CD14-positive monocyte (primary cell): Measurements from ENCODE around the gene UGT1A10. TPM values are rescaled to one million over a fixed set of nuclear protein-coding genes. Genes with fewer than 3 reads are reported as not detected.

Source experiments
- DNase-seq, 3 donors: peaks; one replicate each; pipeline ENCODE4 v3.0.0-alpha.2; 2011 to 2022
- H2AFZ ChIP-seq: 2 replicates; pipeline ENCODE4 v1.6.0; 2012; ENCODE audit warnings: mild to moderate bottlenecking, low read depth, low read length, inconsistent platforms; ENCODE audit not compliant: insufficient read depth, poor library complexity, severe bottlenecking
- H3K27ac ChIP-seq, 2 donors: 1 replicate in 1 of 2; 2 replicates in 1 of 2; pipeline ENCODE4 v1.5.1; 2012 to 2013; ENCODE audit warnings: low read length in 2 of 2, control low read depth in 1 of 2, inconsistent platforms in 1 of 2, low read depth in 1 of 2, mild to moderate bottlenecking in 1 of 2
- H3K27me3 ChIP-seq, 2 donors: one replicate each; pipeline versions ENCODE4 v1.6.0 to v1.6.1; 2011 to 2013; ENCODE audit warnings: low read length in 2 of 2; ENCODE audit not compliant: control insufficient read depth in 2 of 2, insufficient read depth in 2 of 2
- H3K36me3 ChIP-seq, 2 donors: replicated peaks in 1 of 2; 1 replicate in 1 of 2; 2 replicates in 1 of 2; pipeline versions ENCODE4 v1.5.1 to v1.6.1; 2012 to 2013; ENCODE audit warnings: low read length in 2 of 2, control low read depth in 1 of 2, inconsistent platforms in 1 of 2, mild to moderate bottlenecking in 1 of 2; ENCODE audit not compliant: insufficient read depth in 2 of 2, control insufficient read depth in 1 of 2
- H3K4me1 ChIP-seq, 2 donors: 1 replicate in 1 of 2; 2 replicates in 1 of 2; pipeline versions ENCODE4 v1.5.1 to v1.6.1; 2012 to 2013; ENCODE audit warnings: low read length in 2 of 2, control low read depth in 1 of 2, inconsistent platforms in 1 of 2, mild to moderate bottlenecking in 1 of 2, moderate library complexity in 1 of 2; ENCODE audit not compliant: insufficient read depth in 2 of 2, control insufficient read depth in 1 of 2
- H3K4me2 ChIP-seq: replicated peaks from 2 replicates; pipeline ENCODE3; 2012; ENCODE audit warnings: low read length, moderate library complexity, mild to moderate bottlenecking; ENCODE audit not compliant: poor library complexity, severe bottlenecking; ENCODE audit errors: extremely low read depth
- H3K4me3 ChIP-seq, 3 experiments: fragments of 200-600 bp in 1 of 3; sonication (generic) in 1 of 3; replicated peaks in 1 of 3; 1 replicate in 2 of 3; 2 replicates in 1 of 3; pipeline ENCODE4 v1.5.1; 2011 to 2013; ENCODE audit warnings: low read length in 3 of 3, mild to moderate bottlenecking in 3 of 3, control low read depth in 2 of 3, low read depth in 2 of 3, inconsistent platforms in 1 of 3, moderate library complexity in 1 of 3
- H3K79me2 ChIP-seq: 2 replicates; pipeline ENCODE4 v1.6.0; 2012; ENCODE audit warnings: mild to moderate bottlenecking, control low read depth, inconsistent platforms, low read length, moderate library complexity; ENCODE audit not compliant: insufficient read depth
- H3K9ac ChIP-seq: 2 replicates; pipeline ENCODE4 v1.6.0; 2017; ENCODE audit warnings: low read length, mild to moderate bottlenecking; ENCODE audit not compliant: insufficient read depth, poor library complexity, severe bottlenecking
- H3K9me3 ChIP-seq, 2 donors: replicated peaks in 1 of 2; 1 replicate in 1 of 2; 2 replicates in 1 of 2; pipeline versions ENCODE4 v1.5.1 to v1.6.1; 2012 to 2013; ENCODE audit warnings: low read length in 2 of 2, control low read depth in 1 of 2; ENCODE audit not compliant: control insufficient read depth in 1 of 2, insufficient read depth in 1 of 2
- H4K20me1 ChIP-seq: 2 replicates; pipeline ENCODE4 v1.6.0; 2012; ENCODE audit warnings: mild to moderate bottlenecking, low read length, control low read depth, moderate library complexity; ENCODE audit not compliant: insufficient read depth
- H3K27ac Mint-ChIP-seq, 7 donors: one replicate each; pipeline ENCODE4 v1.8.0; 2020; ENCODE audit warnings: mild to moderate bottlenecking in 7 of 7, mixed read lengths in 7 of 7, moderate library complexity in 6 of 7, inconsistent platforms in 2 of 7
- H3K27me3 Mint-ChIP-seq, 3 donors: one replicate each; pipeline ENCODE4 v1.8.0; 2021 to 2022; ENCODE audit warnings: low read depth in 3 of 3, mild to moderate bottlenecking in 3 of 3, mixed read lengths in 3 of 3, moderate library complexity in 3 of 3, inconsistent platforms in 1 of 3
- H3K36me3 Mint-ChIP-seq, 2 donors: one replicate each; pipeline ENCODE4 v1.8.0; 2020; ENCODE audit warnings: mixed read lengths in 2 of 2, inconsistent platforms in 1 of 2, mild to moderate bottlenecking in 1 of 2
- H3K4me1 Mint-ChIP-seq: one replicate; pipeline ENCODE4 v1.8.0; 2020; ENCODE audit warnings: mild to moderate bottlenecking, mixed read lengths
- H3K4me3 Mint-ChIP-seq, 2 donors: one replicate each; pipeline ENCODE4 v1.8.0; 2020; ENCODE audit warnings: mild to moderate bottlenecking in 2 of 2, mixed read lengths in 2 of 2, moderate library complexity in 1 of 2
- H3K9me3 Mint-ChIP-seq, 7 donors: one replicate each; pipeline ENCODE4 v1.8.0; 2020 to 2022; ENCODE audit warnings: mixed read lengths in 7 of 7, mild to moderate bottlenecking in 6 of 7, moderate library complexity in 6 of 7, inconsistent platforms in 2 of 7
- WGBS: methylation state at CpG from one replicate; pipeline ENCODE4 v1.1.5; 2013; ENCODE audit warnings: missing lambda C conversion rate; ENCODE audit not compliant: insufficient coverage; 5-methylcytosine and 5-hydroxymethylcytosine counted together
- intact Hi-C, 2 donors: fragments of 100-400 bp; cut with micrococcal nuclease; formaldehyde crosslinking; loops; one replicate each; pipeline versions ENCODE4 v1.15.0 to v1.15.1; 2023
- polyA plus RNA-seq, 3 donors: library from polyadenylated mRNA; depleted of rRNA in 1 of 3; unstranded in 2 of 3; stranded (reverse) in 1 of 3; fragments of 300-500 nt in 2 of 3; fragments of >200 nt in 1 of 3; fragmentation: Illumina TruSeq in 2 of 3; gene quantifications; 1 replicate in 2 of 3; 2 replicates in 1 of 3; pipeline ENCODE4 v1.2.3, GENCODE V29; 2012 to 2021
- TF ChIP-seq, protein P1 (sequence below): fragments of 200-600 bp; IDR thresholded peaks from one replicate; pipeline ENCODE4 v1.8.0; 2022; ENCODE audit warnings: antibody characterized with exemption, mild to moderate bottlenecking

UGT1A10 gene
- polyA plus RNA-seq, 3 donors = not detected

DNA sequence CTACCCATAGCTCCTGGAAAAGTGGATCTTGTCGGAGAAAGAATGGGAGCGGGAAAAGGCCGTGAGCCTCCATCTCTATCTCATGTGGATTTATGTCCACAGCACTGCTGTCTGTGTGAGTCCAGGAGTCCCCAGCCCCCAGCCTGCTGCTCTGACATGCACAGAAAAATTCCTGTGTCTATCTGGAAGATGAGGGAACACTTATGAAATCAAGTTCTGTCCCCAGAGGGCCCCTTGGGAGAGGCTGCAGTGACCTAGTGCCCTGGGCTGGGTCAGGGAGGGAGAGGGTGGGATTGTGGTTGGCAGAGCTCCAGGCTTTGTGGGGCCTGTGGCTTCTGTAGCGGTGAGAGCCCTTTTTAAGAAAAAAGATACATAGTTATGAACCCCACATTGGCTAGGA lies 180.5 kb downstream of the UGT1A10 start:
- no peaks in the 10 kb centered on the region for H4K20me1 ChIP-seq
- no peak overlapping the region for H3K4me3 Mint-ChIP-seq
- intact Hi-C loops = no loop called here
- H3K27me3 ChIP-seq = no peaks in the 10 kb centered on the region
- H3K4me1 Mint-ChIP-seq = no peaks in the 10 kb centered on the region
- H3K9me3 ChIP-seq = no peaks in the 10 kb centered on the region
- no peaks in the 10 kb centered on the region for H3K4me1 ChIP-seq
- TF ChIP-seq, protein P1, sequence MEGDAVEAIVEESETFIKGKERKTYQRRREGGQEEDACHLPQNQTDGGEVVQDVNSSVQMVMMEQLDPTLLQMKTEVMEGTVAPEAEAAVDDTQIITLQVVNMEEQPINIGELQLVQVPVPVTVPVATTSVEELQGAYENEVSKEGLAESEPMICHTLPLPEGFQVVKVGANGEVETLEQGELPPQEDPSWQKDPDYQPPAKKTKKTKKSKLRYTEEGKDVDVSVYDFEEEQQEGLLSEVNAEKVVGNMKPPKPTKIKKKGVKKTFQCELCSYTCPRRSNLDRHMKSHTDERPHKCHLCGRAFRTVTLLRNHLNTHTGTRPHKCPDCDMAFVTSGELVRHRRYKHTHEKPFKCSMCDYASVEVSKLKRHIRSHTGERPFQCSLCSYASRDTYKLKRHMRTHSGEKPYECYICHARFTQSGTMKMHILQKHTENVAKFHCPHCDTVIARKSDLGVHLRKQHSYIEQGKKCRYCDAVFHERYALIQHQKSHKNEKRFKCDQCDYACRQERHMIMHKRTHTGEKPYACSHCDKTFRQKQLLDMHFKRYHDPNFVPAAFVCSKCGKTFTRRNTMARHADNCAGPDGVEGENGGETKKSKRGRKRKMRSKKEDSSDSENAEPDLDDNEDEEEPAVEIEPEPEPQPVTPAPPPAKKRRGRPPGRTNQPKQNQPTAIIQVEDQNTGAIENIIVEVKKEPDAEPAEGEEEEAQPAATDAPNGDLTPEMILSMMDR = no peak
- no peaks in the 10 kb centered on the region for H3K36me3 Mint-ChIP-seq
- H3K27ac ChIP-seq = no peak overlapping the region
- no peak overlapping the region for H3K4me2 ChIP-seq
- WGBS = 93% methylated on average over 3 of the region's 4 CpGs
- no peak for DNase-seq
- H3K79me2 ChIP-seq = no peaks in the 10 kb centered on the region
- H3K27ac Mint-ChIP-seq = no peak overlapping the region
- no peaks in the 10 kb centered on the region for H3K36me3 ChIP-seq
- H3K27me3 Mint-ChIP-seq = peaks cover 2 to 9% (median 7%) of the 10 kb centered on the region in 3 donors
- H2AFZ ChIP-seq = no peak overlapping the region
- H3K9ac ChIP-seq = no peak overlapping the region
- H3K9me3 Mint-ChIP-seq = peaks cover 0 to 5% (median 0%) of the 10 kb centered on the region in 7 donors
- H3K4me3 ChIP-seq = no peak overlapping the region

DNA sequence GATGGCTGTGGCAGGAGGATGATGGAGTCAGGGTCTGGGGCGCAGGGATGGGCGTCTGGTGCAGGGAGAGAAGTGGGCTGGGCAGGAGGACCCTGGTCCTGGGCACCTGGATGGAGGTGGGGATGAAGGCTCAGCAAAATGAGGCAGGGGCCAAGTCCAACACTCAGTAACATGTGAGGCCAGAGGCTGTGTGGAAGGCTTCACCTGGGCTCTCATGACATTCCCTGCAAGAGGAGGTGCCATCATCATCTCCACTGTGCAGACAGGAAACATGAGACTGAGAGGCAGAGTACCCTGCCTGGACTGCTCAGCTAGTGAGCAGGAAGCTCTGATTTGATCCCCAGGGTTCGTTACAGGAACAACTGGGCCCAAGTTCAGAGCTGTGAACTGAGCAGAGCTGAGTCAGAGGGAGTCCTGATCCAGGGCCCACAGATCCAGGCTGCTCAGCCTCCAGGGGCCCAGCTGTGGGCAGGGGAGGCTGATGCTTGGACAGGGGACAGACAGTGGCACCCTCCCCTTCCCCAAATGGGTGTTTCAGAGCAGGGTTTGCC lies 181.2 kb downstream of the UGT1A10 start:
- Mint-ChIP-seq H3K36me3 (no peaks in the 10 kb centered on the region), H3K4me3 (no peak overlapping the region), H3K4me1 (no peaks in the 10 kb centered on the region), H3K27me3 (peaks cover 2 to 9% (median 7%) of the 10 kb centered on the region in 3 donors), H3K27ac (peak overlapping the region in 1 of 7 donors; percentile 65), H3K9me3 (peaks cover 0 to 5% (median 0%) of the 10 kb centered on the region in 7 donors)
- Histone ChIP-seq H3K4me1 (no peaks in the 10 kb centered on the region), H2AFZ (no peak overlapping the region), H3K9me3 (no peaks in the 10 kb centered on the region), H3K4me3 (no peak overlapping the region), H3K4me2 (no peak overlapping the region), H3K27ac (no peak overlapping the region), H3K36me3 (no peaks in the 10 kb centered on the region), H3K9ac (no peak overlapping the region), H4K20me1 (no peaks in the 10 kb centered on the region), H3K79me2 (no peaks in the 10 kb centered on the region), H3K27me3 (no peaks in the 10 kb centered on the region)
- DNase-seq = no peak
- TF ChIP-seq, protein P1 = no peak
- intact Hi-C loops = no loop called here
- 72% methylated on average over 3 of the region's 3 CpGs for WGBS
